Measurements from ENCODE around the gene KIRREL3.

Gene KIRREL3

GRCh38 chr11:126433244-126433846, 567.2 kb downstream of the KIRREL3 start:
- no peak overlapping the region for H3K4me3 ChIP-seq (ENCODE audit: low read depth, low read length)
- no peak for TF ChIP-seq CTCF (IDR thresholded peaks at IDR 0.05; ENCODE audit: low read depth, low read length)

- TF ChIP-seq CTCF (IDR thresholded peaks at IDR 0.05; ENCODE audit: low read depth, low read length), result no peak
Observed at GRCh38 chr11:126432525-126432924, 568.0 kb downstream of the KIRREL3 start.

GRCh38 chr11:126432065-126432461, 568.5 kb downstream of the KIRREL3 start:
- H3K4me3 ChIP-seq (ENCODE audit: low read depth, low read length), result no peak overlapping the region
- no peak for TF ChIP-seq CTCF (IDR thresholded peaks at IDR 0.05; ENCODE audit: low read depth, low read length)

More at GRCh38 chr11:126432525-126432924, 568.0 kb downstream of the KIRREL3 start:
- H3K4me3 ChIP-seq (ENCODE audit: low read depth, low read length), result no peak overlapping the region

- TF ChIP-seq CTCF (IDR thresholded peaks at IDR 0.05; ENCODE audit: low read depth, low read length), result no peak
- no peak overlapping the region for H3K4me3 ChIP-seq (ENCODE audit: low read depth, low read length)
Observed at GRCh38 chr11:126431401-126432064, 569.0 kb downstream of the KIRREL3 start.

GRCh38 chr11:126430581-126431335, 569.8 kb downstream of the KIRREL3 start:
- no peak overlapping the region for H3K4me3 ChIP-seq (ENCODE audit: low read depth, low read length)
- TF ChIP-seq CTCF (IDR thresholded peaks at IDR 0.05; ENCODE audit: low read depth, low read length), result no peak

GRCh38 chr11:126426820-126427749, 573.5 kb downstream of the KIRREL3 start:
- no peak overlapping the region for H3K4me3 ChIP-seq (ENCODE audit: low read depth, low read length)
- no peak for TF ChIP-seq CTCF (IDR thresholded peaks at IDR 0.05; ENCODE audit: low read depth, low read length)

All from WI38 (cell line).